ENCODE measurements around the gene SMIM36.
"Not testable (repeated sequence)": the region's sequence is repeated elsewhere in the genome, so short reads cannot be mapped to it uniquely, and the experiment has no call there.

SMIM36 gene

GRCh38 chr17:55513885-55514590, 2.8 kb upstream of the SMIM36 start:
- Histone ChIP-seq H3K27me3 (replicated peaks; ENCODE audit: insufficient read depth, low read length) (no peaks in the 10 kb centered on the region), H3K9me3 (replicated peaks; ENCODE audit: insufficient read depth, low read length) (no peaks in the 10 kb centered on the region), H3K36me3 (replicated peaks; ENCODE audit: insufficient read depth, low read length) (no peaks in the 10 kb centered on the region), H3K4me1 (ENCODE audit: low read length) (peaks cover 4% of the 10 kb centered on the region), H4K20me1 (ENCODE audit: insufficient read depth, low read length) (no peaks in the 10 kb centered on the region), H3F3A (ENCODE audit: insufficient read depth, low read length) (no peaks in the 10 kb centered on the region), H3K79me2 (ENCODE audit: low read length) (no peaks in the 10 kb centered on the region), H3K9me2 (replicated peaks; ENCODE audit: insufficient read depth, low read length) (no peaks in the 10 kb centered on the region), H3K4me3 (ENCODE audit: low read length) (no peak overlapping the region), H2AFZ (ENCODE audit: low read length) (no peak overlapping the region), H3K9ac (ENCODE audit: low read length) (no peak overlapping the region), H3K4me2 (ENCODE audit: low read depth, low read length) (no peak overlapping the region; the same call in 1 of the 2 replicates), H3K27ac (ENCODE audit: low read length) (no peak overlapping the region)
- TF ChIP-seq EZH2phosphoT487 (IDR thresholded peaks at IDR 0.05; ENCODE audit: low read length) (no peak), EZH2 (optimal IDR thresholded peaks at IDR 0.05; ENCODE audit: low read depth, low read length) (no peak)
- TF ChIP-seq, protein P1, sequence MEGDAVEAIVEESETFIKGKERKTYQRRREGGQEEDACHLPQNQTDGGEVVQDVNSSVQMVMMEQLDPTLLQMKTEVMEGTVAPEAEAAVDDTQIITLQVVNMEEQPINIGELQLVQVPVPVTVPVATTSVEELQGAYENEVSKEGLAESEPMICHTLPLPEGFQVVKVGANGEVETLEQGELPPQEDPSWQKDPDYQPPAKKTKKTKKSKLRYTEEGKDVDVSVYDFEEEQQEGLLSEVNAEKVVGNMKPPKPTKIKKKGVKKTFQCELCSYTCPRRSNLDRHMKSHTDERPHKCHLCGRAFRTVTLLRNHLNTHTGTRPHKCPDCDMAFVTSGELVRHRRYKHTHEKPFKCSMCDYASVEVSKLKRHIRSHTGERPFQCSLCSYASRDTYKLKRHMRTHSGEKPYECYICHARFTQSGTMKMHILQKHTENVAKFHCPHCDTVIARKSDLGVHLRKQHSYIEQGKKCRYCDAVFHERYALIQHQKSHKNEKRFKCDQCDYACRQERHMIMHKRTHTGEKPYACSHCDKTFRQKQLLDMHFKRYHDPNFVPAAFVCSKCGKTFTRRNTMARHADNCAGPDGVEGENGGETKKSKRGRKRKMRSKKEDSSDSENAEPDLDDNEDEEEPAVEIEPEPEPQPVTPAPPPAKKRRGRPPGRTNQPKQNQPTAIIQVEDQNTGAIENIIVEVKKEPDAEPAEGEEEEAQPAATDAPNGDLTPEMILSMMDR (IDR thresholded peaks at IDR 0.05; ENCODE audit: low read length) = peak; percentile 92
- DNase-seq = peak; percentile 73

DNA sequence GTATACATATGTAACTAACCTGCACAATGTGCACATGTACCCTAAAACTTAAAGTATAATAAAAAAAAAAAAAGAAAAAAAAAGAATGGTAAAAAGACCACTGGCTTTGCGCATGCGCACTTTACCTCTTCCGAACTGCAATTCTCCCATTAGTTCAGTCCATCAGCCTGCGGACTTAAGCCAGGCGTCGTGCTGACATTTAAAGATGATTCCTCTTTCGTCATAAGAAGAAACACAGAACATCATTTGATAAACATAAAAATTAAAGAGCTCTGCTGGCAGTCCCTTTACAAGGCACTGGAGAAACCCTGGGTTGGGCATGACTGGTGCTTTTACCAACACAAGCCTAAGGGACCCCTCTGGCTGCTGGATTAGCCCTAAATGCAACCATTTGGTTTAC, 3.6 kb downstream of the SMIM36 start:
- not testable (repeated sequence) for H3K9ac ChIP-seq (ENCODE audit: low read length); H3K79me2 ChIP-seq (ENCODE audit: low read length); H3K9me3 ChIP-seq (replicated peaks; ENCODE audit: insufficient read depth, low read length); H2AFZ ChIP-seq (ENCODE audit: low read length); DNase-seq; H3K27ac ChIP-seq (ENCODE audit: low read length); H3K4me2 ChIP-seq (ENCODE audit: low read depth, low read length); H3F3A ChIP-seq (ENCODE audit: insufficient read depth, low read length); H4K20me1 ChIP-seq (ENCODE audit: insufficient read depth, low read length); H3K4me3 ChIP-seq (ENCODE audit: low read length); H3K9me2 ChIP-seq (replicated peaks; ENCODE audit: insufficient read depth, low read length); H3K4me1 ChIP-seq (ENCODE audit: low read length); H3K27me3 ChIP-seq (replicated peaks; ENCODE audit: insufficient read depth, low read length); H3K36me3 ChIP-seq (replicated peaks; ENCODE audit: insufficient read depth, low read length)

GRCh38 chr17:55501626-55502025, 9.6 kb downstream of the SMIM36 start:
- not testable (repeated sequence) for H3K4me3 ChIP-seq (ENCODE audit: low read length); H4K20me1 ChIP-seq (ENCODE audit: insufficient read depth, low read length); H3K9me3 ChIP-seq (replicated peaks; ENCODE audit: insufficient read depth, low read length); H2AFZ ChIP-seq (ENCODE audit: low read length); H3K27ac ChIP-seq (ENCODE audit: low read length); H3K4me2 ChIP-seq (ENCODE audit: low read depth, low read length); H3F3A ChIP-seq (ENCODE audit: insufficient read depth, low read length); H3K79me2 ChIP-seq (ENCODE audit: low read length); H3K4me1 ChIP-seq (ENCODE audit: low read length); H3K9me2 ChIP-seq (replicated peaks; ENCODE audit: insufficient read depth, low read length); DNase-seq; H3K9ac ChIP-seq (ENCODE audit: low read length); H3K36me3 ChIP-seq (replicated peaks; ENCODE audit: insufficient read depth, low read length); H3K27me3 ChIP-seq (replicated peaks; ENCODE audit: insufficient read depth, low read length)

GRCh38 chr17:55500103-55500502, 11.1 kb downstream of the SMIM36 start:
- Histone ChIP-seq H3F3A (ENCODE audit: insufficient read depth, low read length) (no peaks in the 10 kb centered on the region), H4K20me1 (ENCODE audit: insufficient read depth, low read length) (no peaks in the 10 kb centered on the region), H3K9me2 (replicated peaks; ENCODE audit: insufficient read depth, low read length) (no peaks in the 10 kb centered on the region), H3K79me2 (ENCODE audit: low read length) (no peaks in the 10 kb centered on the region), H3K4me3 (ENCODE audit: low read length) (no peak overlapping the region), H3K4me2 (ENCODE audit: low read depth, low read length) (no peak overlapping the region), H3K27me3 (replicated peaks; ENCODE audit: insufficient read depth, low read length) (no peaks in the 10 kb centered on the region), H2AFZ (ENCODE audit: low read length) (no peak overlapping the region), H3K9me3 (replicated peaks; ENCODE audit: insufficient read depth, low read length) (no peaks in the 10 kb centered on the region), H3K4me1 (ENCODE audit: low read length) (no peaks in the 10 kb centered on the region), H3K36me3 (replicated peaks; ENCODE audit: insufficient read depth, low read length) (no peaks in the 10 kb centered on the region), H3K9ac (ENCODE audit: low read length) (no peak overlapping the region), H3K27ac (ENCODE audit: low read length) (no peak overlapping the region)
- no peak for DNase-seq
- TF ChIP-seq, protein P1 (IDR thresholded peaks at IDR 0.05; ENCODE audit: low read length) = no peak
- TF ChIP-seq EZH2phosphoT487 (IDR thresholded peaks at IDR 0.05; ENCODE audit: low read length) (no peak), EZH2 (optimal IDR thresholded peaks at IDR 0.05; ENCODE audit: low read depth, low read length) (no peak)
